Measurements from ENCODE around the gene PRR22.

Gene PRR22

GRCh38 chr19:5814852-5815246 lies 30.3 kb upstream of the PRR22 start:
- Histone ChIP-seq H3K4me3 (ENCODE audit: low read depth in 1 of 2, low read length in 2 of 2) (no peak overlapping the region), H3K9me3 (ENCODE audit: control insufficient read depth in 1 of 2, low read length in 2 of 2) (no peaks in the 10 kb centered on the region), H3K36me3 (ENCODE audit: control insufficient read depth in 1 of 2, insufficient read depth in 2 of 2, low read length in 2 of 2) (peaks cover 0 to 5% of the 10 kb centered on the region in 2 donors), H3K27ac (ENCODE audit: low read depth, low read length) (no peak overlapping the region), H3K9ac (ENCODE audit: low read depth in 1 of 2, low read length in 2 of 2) (peak overlapping the region in 1 of 2 donors; percentile 26), H3K4me1 (ENCODE audit: control insufficient read depth in 1 of 2, insufficient read depth in 2 of 2, low read length in 2 of 2) (peaks cover 5 to 7% of the 10 kb centered on the region in 2 donors), H3K27me3 (ENCODE audit: control insufficient read depth in 1 of 2, insufficient read depth in 2 of 2, low read length in 2 of 2) (no peaks in the 10 kb centered on the region)

- H3K4me3 ChIP-seq (ENCODE audit: low read depth in 1 of 2, low read length in 2 of 2): no peak overlapping the region
- no peaks in the 10 kb centered on the region for H3K27me3 ChIP-seq (ENCODE audit: control insufficient read depth in 1 of 2, insufficient read depth in 2 of 2, low read length in 2 of 2)
- peaks cover 0 to 5% of the 10 kb centered on the region in 2 donors for H3K36me3 ChIP-seq (ENCODE audit: control insufficient read depth in 1 of 2, insufficient read depth in 2 of 2, low read length in 2 of 2)
- no peaks in the 10 kb centered on the region for H3K9me3 ChIP-seq (ENCODE audit: control insufficient read depth in 1 of 2, low read length in 2 of 2)
- H3K27ac ChIP-seq (ENCODE audit: low read depth, low read length): no peak overlapping the region
- H3K4me1 ChIP-seq (ENCODE audit: control insufficient read depth in 1 of 2, insufficient read depth in 2 of 2, low read length in 2 of 2): peaks cover 5 to 7% of the 10 kb centered on the region in 2 donors
- H3K9ac ChIP-seq (ENCODE audit: low read depth in 1 of 2, low read length in 2 of 2): no peak overlapping the region
Measured at GRCh38 chr19:5814123-5814851, 29.7 kb upstream of the PRR22 start.

- H3K27me3 ChIP-seq (ENCODE audit: control insufficient read depth in 1 of 2, insufficient read depth in 2 of 2, low read length in 2 of 2): no peaks in the 10 kb centered on the region
- H3K27ac ChIP-seq (ENCODE audit: low read depth, low read length): no peak overlapping the region
- H3K9me3 ChIP-seq (ENCODE audit: control insufficient read depth in 1 of 2, low read length in 2 of 2): no peaks in the 10 kb centered on the region
- H3K4me3 ChIP-seq (ENCODE audit: low read depth in 1 of 2, low read length in 2 of 2): no peak overlapping the region
- H3K9ac ChIP-seq (ENCODE audit: low read depth in 1 of 2, low read length in 2 of 2): no peak overlapping the region
- H3K36me3 ChIP-seq (ENCODE audit: control insufficient read depth in 1 of 2, insufficient read depth in 2 of 2, low read length in 2 of 2): no peaks in the 10 kb centered on the region
- H3K4me1 ChIP-seq (ENCODE audit: control insufficient read depth in 1 of 2, insufficient read depth in 2 of 2, low read length in 2 of 2): peaks cover 5 to 7% of the 10 kb centered on the region in 2 donors
Measured at GRCh38 chr19:5811117-5811516, 26.6 kb upstream of the PRR22 start.

GRCh38 chr19:5809469-5809868 lies 24.9 kb upstream of the PRR22 start:
- Histone ChIP-seq H3K27ac (ENCODE audit: low read depth, low read length) (no peak overlapping the region), H3K4me1 (ENCODE audit: control insufficient read depth in 1 of 2, insufficient read depth in 2 of 2, low read length in 2 of 2) (peaks cover 0 to 2% of the 10 kb centered on the region in 2 donors), H3K9me3 (ENCODE audit: control insufficient read depth in 1 of 2, low read length in 2 of 2) (no peaks in the 10 kb centered on the region), H3K36me3 (ENCODE audit: control insufficient read depth in 1 of 2, insufficient read depth in 2 of 2, low read length in 2 of 2) (no peaks in the 10 kb centered on the region), H3K9ac (ENCODE audit: low read depth in 1 of 2, low read length in 2 of 2) (no peak overlapping the region), H3K4me3 (ENCODE audit: low read depth in 1 of 2, low read length in 2 of 2) (no peak overlapping the region), H3K27me3 (ENCODE audit: control insufficient read depth in 1 of 2, insufficient read depth in 2 of 2, low read length in 2 of 2) (no peaks in the 10 kb centered on the region)

- Histone ChIP-seq H3K9ac (ENCODE audit: low read depth in 1 of 2, low read length in 2 of 2) (no peak overlapping the region), H3K9me3 (ENCODE audit: control insufficient read depth in 1 of 2, low read length in 2 of 2) (no peaks in the 10 kb centered on the region), H3K27me3 (ENCODE audit: control insufficient read depth in 1 of 2, insufficient read depth in 2 of 2, low read length in 2 of 2) (no peaks in the 10 kb centered on the region), H3K36me3 (ENCODE audit: control insufficient read depth in 1 of 2, insufficient read depth in 2 of 2, low read length in 2 of 2) (no peaks in the 10 kb centered on the region), H3K4me3 (ENCODE audit: low read depth in 1 of 2, low read length in 2 of 2) (no peak overlapping the region), H3K4me1 (ENCODE audit: control insufficient read depth in 1 of 2, insufficient read depth in 2 of 2, low read length in 2 of 2) (peaks cover 0 to 5% of the 10 kb centered on the region in 2 donors), H3K27ac (ENCODE audit: low read depth, low read length) (no peak overlapping the region)
Measured at GRCh38 chr19:5809053-5809452, 24.5 kb upstream of the PRR22 start.

GRCh38 chr19:5808120-5808816 lies 23.7 kb upstream of the PRR22 start:
- Histone ChIP-seq H3K27me3 (ENCODE audit: control insufficient read depth in 1 of 2, insufficient read depth in 2 of 2, low read length in 2 of 2) (no peaks in the 10 kb centered on the region), H3K9ac (ENCODE audit: low read depth in 1 of 2, low read length in 2 of 2) (no peak overlapping the region), H3K27ac (ENCODE audit: low read depth, low read length) (no peak overlapping the region), H3K9me3 (ENCODE audit: control insufficient read depth in 1 of 2, low read length in 2 of 2) (no peaks in the 10 kb centered on the region), H3K4me1 (ENCODE audit: control insufficient read depth in 1 of 2, insufficient read depth in 2 of 2, low read length in 2 of 2) (peaks cover 5 to 12% of the 10 kb centered on the region in 2 donors), H3K4me3 (ENCODE audit: low read depth in 1 of 2, low read length in 2 of 2) (no peak overlapping the region), H3K36me3 (ENCODE audit: control insufficient read depth in 1 of 2, insufficient read depth in 2 of 2, low read length in 2 of 2) (no peaks in the 10 kb centered on the region)

GRCh38 chr19:5806905-5807304 lies 22.4 kb upstream of the PRR22 start:
- no peaks in the 10 kb centered on the region for H3K27me3 ChIP-seq (ENCODE audit: control insufficient read depth in 1 of 2, insufficient read depth in 2 of 2, low read length in 2 of 2)
- no peak overlapping the region for H3K27ac ChIP-seq (ENCODE audit: low read depth, low read length)
- H3K4me3 ChIP-seq (ENCODE audit: low read depth in 1 of 2, low read length in 2 of 2): no peak overlapping the region
- no peak overlapping the region for H3K9ac ChIP-seq (ENCODE audit: low read depth in 1 of 2, low read length in 2 of 2)
- H3K9me3 ChIP-seq (ENCODE audit: control insufficient read depth in 1 of 2, low read length in 2 of 2): no peaks in the 10 kb centered on the region
- H3K36me3 ChIP-seq (ENCODE audit: control insufficient read depth in 1 of 2, insufficient read depth in 2 of 2, low read length in 2 of 2): no peaks in the 10 kb centered on the region
- peaks cover 7 to 13% of the 10 kb centered on the region in 2 donors for H3K4me1 ChIP-seq (ENCODE audit: control insufficient read depth in 1 of 2, insufficient read depth in 2 of 2, low read length in 2 of 2)

GRCh38 chr19:5806133-5806489 lies 21.6 kb upstream of the PRR22 start:
- Histone ChIP-seq H3K4me3 (ENCODE audit: low read depth in 1 of 2, low read length in 2 of 2) (no peak overlapping the region), H3K9me3 (ENCODE audit: control insufficient read depth in 1 of 2, low read length in 2 of 2) (no peaks in the 10 kb centered on the region), H3K4me1 (ENCODE audit: control insufficient read depth in 1 of 2, insufficient read depth in 2 of 2, low read length in 2 of 2) (peaks cover 7 to 13% of the 10 kb centered on the region in 2 donors), H3K9ac (ENCODE audit: low read depth in 1 of 2, low read length in 2 of 2) (no peak overlapping the region), H3K36me3 (ENCODE audit: control insufficient read depth in 1 of 2, insufficient read depth in 2 of 2, low read length in 2 of 2) (no peaks in the 10 kb centered on the region), H3K27ac (ENCODE audit: low read depth, low read length) (no peak overlapping the region), H3K27me3 (ENCODE audit: control insufficient read depth in 1 of 2, insufficient read depth in 2 of 2, low read length in 2 of 2) (no peaks in the 10 kb centered on the region)

GRCh38 chr19:5805462-5806132 lies 21.1 kb upstream of the PRR22 start:
- Histone ChIP-seq H3K9ac (ENCODE audit: low read depth in 1 of 2, low read length in 2 of 2) (no peak overlapping the region), H3K27ac (ENCODE audit: low read depth, low read length) (no peak overlapping the region), H3K36me3 (ENCODE audit: control insufficient read depth in 1 of 2, insufficient read depth in 2 of 2, low read length in 2 of 2) (no peaks in the 10 kb centered on the region), H3K4me1 (ENCODE audit: control insufficient read depth in 1 of 2, insufficient read depth in 2 of 2, low read length in 2 of 2) (peaks cover 12 to 18% of the 10 kb centered on the region in 2 donors), H3K4me3 (ENCODE audit: low read depth in 1 of 2, low read length in 2 of 2) (peak overlapping the region; percentile 9 to 29), H3K27me3 (ENCODE audit: control insufficient read depth in 1 of 2, insufficient read depth in 2 of 2, low read length in 2 of 2) (no peaks in the 10 kb centered on the region), H3K9me3 (ENCODE audit: control insufficient read depth in 1 of 2, low read length in 2 of 2) (no peaks in the 10 kb centered on the region)

All from duodenal mucosa (tissue), 2 donors.